NCI-H524 treated with DMSO at 0.1 percent for 48 hours (cell line): ENCODE measurements around the gene DBT.
"Not testable (repeated sequence)": the region's sequence is repeated elsewhere in the genome, so short reads cannot be mapped to it uniquely, and the experiment has no call there.

ENCODE experiments used
- DNase-seq: peaks from one replicate; lab custom pipeline; 2025; lab: John Stamatoyannopoulos, UW

DBT gene

GRCh38 chr1:100250807-100251206 lies 1.2 kb upstream of the DBT start:
- no peak for DNase-seq

DNA sequence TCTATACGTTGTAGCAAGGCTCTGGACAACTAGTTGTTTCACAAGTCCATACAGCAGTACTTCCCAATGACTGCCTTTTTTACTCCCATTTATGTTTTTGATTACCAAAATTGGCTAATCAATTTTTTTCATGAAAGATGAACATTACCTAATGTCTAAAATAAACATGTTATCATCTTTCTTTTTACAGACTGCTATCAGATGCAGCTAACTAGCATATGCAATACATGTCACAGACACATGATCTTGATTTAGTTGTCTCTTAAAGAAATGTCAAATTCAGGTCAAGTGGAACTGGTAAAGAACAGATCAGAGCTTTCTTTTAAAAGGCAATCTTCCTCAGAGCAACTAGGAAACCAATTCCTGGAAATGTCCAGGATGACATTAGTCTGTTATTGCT lies 630 bp upstream of the DBT start:
- no peak for DNase-seq

DNA sequence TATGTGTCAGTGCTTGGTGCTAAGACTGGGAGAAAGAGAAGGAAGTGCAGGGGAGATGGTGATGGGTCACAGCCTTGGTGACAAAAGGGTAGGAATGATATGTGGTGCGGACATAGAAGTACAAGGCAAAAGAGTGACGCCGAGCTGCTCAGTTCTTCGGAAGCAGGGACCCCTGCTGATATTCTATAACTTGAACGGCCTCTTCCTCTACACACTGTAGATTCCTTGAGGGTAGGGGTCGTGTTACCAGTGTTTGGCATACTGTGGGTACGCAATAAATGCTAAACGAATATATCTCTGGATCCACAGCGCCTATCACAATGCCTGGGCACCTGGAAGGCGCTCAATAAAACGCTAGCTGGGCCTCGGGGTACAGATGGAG lies 488 bp downstream of the DBT start:
- no peak for DNase-seq

- no peak for DNase-seq
Observed at GRCh38 chr1:100246738-100247137, 2.9 kb downstream of the DBT start.

GRCh38 chr1:100240631-100241030 lies 9.0 kb downstream of the DBT start:
- DNase-seq: no peak

GRCh38 chr1:100239961-100240360 lies 9.7 kb downstream of the DBT start:
- no peak for DNase-seq

- no peak for DNase-seq
Observed at GRCh38 chr1:100237091-100237490, 12.5 kb downstream of the DBT start.

GRCh38 chr1:100234432-100234831 lies 15.2 kb downstream of the DBT start:
- DNase-seq: no peak

DNA sequence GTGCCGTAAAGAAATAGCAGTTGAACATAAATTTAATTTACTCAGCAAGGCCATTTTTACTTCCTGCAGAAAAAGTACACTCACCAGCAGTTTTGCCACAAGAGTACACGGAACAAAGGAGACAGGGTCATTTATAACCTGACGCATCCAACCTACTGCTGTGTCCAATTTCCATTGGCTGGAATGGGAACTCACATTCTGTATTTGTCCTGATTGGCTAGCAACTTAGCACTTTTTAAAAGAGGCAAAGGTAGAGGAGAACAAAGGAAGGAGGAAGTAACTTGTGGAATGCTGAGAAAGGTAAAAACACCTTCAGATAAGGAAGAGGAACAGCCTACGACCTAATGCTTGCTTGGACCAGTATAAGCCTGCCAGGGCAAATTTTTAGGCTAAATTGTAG lies 16.1 kb downstream of the DBT start:
- DNase-seq: not testable (repeated sequence)

- DNase-seq: no peak
Observed at GRCh38 chr1:100232156-100232555, 17.5 kb downstream of the DBT start.

DNA sequence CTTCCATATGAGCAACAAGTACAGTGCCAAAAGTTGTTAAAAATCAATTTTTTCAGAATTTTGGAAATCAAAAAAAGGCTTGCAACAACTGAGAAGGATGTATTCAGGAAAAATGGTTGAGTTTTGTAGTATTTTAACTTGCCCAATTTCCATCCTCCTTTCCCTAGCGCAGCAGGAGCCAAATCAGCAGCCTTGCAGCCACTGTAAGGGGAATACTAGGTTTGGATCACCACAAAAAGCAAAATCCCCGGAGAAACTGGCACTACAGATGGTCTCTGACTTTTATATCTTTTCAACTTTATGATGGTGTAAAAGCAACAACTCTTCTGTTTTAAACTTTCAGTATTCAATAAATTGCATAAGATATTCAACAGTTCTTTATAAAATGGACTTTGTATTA lies 17.9 kb downstream of the DBT start:
- no peak for DNase-seq

DNA sequence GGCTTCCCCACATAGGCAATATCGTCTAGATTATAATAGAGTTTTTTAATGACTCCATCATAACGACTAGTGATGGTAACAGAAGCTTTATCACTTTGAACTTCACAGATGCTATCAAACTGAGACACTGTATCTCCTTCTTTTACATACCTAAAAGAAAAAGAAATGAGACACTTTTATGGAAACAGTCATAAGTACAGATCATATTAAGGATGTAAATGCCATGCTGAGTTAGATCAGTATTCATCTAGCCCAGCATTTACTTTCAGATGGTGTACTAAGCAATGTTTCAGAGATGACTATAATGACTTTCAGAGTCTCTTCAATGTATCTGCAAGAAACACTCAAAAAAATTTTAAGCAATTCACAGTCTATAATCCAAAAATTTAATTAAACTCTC lies 18.9 kb downstream of the DBT start:
- DNase-seq: no peak

DNA sequence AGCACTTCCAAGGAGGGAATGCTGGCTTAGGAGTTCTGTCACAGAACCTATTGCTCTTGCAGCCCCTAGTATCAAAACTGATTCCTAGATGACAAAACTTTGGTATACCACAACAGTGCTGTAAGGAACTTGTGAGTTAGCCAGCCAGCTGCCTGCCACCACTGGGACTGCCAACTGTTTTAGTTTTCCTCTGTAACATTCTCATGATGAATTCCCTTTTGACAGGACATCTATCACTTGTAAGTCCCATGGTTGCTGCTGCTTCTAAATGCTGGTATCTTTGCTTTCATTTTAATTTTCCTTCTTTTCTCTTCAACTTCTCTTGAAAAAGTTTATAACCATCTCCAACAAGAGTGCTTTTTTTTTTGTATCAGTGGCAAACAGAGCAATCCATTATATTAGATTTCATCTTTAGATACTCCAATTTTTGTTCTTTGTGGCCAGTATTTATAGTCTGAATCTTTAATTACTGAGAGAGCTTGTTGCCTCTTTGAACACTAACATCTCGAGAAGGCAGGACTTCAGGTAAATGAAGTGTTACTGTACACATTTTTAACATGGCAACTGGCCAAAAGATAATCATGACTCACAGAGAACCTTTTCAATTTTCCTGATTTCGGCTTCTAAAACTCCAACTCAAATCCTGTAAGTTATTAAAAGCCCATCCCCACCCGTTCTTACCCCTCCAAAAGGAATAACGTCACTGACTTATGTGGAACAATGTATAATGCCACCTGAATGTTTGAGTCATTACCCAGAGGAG lies 19.8 kb downstream of the DBT start:
- DNase-seq: no peak

GRCh38 chr1:100222428-100222827 lies 27.2 kb downstream of the DBT start:
- DNase-seq: no peak

- no peak for DNase-seq
Observed at GRCh38 chr1:100219883-100220282, 29.8 kb downstream of the DBT start.

- no peak for DNase-seq
Observed at GRCh38 chr1:100219457-100219856, 30.2 kb downstream of the DBT start.

DNA sequence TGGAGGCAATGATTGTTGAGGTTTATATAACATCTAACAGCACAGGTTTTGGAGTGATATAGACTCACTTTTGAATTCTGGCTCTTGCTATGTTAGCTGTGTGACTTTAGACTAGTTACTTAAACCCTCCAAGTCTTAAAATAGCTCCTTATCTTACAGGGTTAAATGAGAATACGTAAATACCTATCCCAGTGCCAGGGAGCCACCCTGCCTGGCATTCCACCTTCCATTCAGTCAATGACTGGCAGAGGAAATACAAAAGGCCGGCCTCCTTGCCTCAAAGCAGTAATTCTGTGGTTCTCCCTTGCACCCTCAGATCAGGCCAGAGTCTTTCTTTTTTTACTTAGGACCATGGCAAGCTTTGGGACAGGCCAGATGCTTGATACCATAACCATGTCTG lies 31.8 kb downstream of the DBT start:
- no peak for DNase-seq

- no peak for DNase-seq
Observed at GRCh38 chr1:100215101-100215500, 34.5 kb downstream of the DBT start.

DNA sequence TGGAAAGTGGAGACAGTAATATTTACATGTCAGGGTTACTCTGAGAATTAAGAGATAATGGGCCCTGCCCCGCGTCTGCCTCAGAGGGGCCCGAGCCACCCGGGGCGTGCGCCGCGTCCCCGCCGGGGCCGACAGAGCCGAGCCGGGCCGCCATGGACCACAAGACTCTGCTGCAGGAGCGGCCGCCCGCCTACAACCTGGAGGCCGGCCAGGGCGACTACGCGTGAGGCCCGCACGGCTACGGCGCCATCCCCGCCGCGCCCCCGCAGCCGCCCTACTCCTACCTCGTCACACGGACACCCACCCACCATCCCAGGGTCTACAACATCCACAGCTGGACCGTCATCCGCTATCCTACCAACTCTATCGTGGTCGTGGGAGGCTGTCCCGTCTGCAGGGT lies 36.5 kb downstream of the DBT start:
- no peak for DNase-seq

DNA sequence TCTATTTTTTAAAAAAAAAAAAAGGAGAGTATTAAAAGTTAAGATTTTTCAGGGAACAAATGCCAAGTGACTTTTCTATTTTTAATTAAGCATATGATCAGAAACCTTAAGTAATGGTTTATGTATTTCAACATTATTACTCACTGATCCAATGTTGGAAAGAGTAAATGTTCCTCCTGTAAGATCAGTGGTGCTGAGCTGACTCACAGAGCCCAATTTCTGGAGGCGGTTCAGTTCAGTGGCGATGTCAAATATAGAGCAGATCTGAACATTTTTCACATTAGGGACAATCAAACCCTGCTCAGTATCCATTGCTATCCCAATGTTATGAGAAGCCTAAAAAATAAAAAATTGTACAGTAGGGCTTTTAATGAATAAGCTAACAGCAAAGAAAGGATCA lies 43.3 kb downstream of the DBT start:
- DNase-seq: no peak

- not testable (repeated sequence) for DNase-seq
Observed at GRCh38 chr1:100205593-100205992, 44.0 kb downstream of the DBT start.

- not testable (repeated sequence) for DNase-seq
Observed at GRCh38 chr1:100205103-100205502, 44.5 kb downstream of the DBT start.

GRCh38 chr1:100202703-100203102 lies 46.9 kb downstream of the DBT start:
- not testable (repeated sequence) for DNase-seq

GRCh38 chr1:100200060-100200459 lies 49.6 kb downstream of the DBT start:
- DNase-seq: not testable (repeated sequence)
